Activated CD4-positive, alpha-beta T cell treated with anti-CD3 and anti-CD28 coated beads, Interleukin-2, amount 10 ng/mL, durations not matched to agents 24 days and 14 days (primary cell): ENCODE measurements around the gene TMEM179. TPM values are rescaled to one million over a fixed set of nuclear protein-coding genes. Genes with fewer than 3 reads are reported as not detected.

Experiments used
- DNase-seq: peaks from one replicate; pipeline ENCODE4 v3.0.0; 2022
- H3K27ac Mint-ChIP-seq: one replicate; pipeline ENCODE4 v1.8.0; 2022; ENCODE audit warnings: mild to moderate bottlenecking, mixed read lengths
- H3K27me3 Mint-ChIP-seq: one replicate; pipeline ENCODE4 v1.8.0; 2022; ENCODE audit warnings: mixed read lengths
- H3K36me3 Mint-ChIP-seq: one replicate; pipeline ENCODE4 v1.8.0; 2022; ENCODE audit warnings: low read depth, mild to moderate bottlenecking, mixed read lengths
- H3K4me1 Mint-ChIP-seq: one replicate; pipeline ENCODE4 v1.8.0; 2021; ENCODE audit warnings: mixed read lengths
- H3K4me3 Mint-ChIP-seq: one replicate; pipeline ENCODE4 v1.8.0; 2022; ENCODE audit warnings: mild to moderate bottlenecking, moderate library complexity, mixed read lengths
- H3K9me3 Mint-ChIP-seq: one replicate; pipeline ENCODE4 v1.8.0; 2021; ENCODE audit warnings: mixed read lengths
- intact Hi-C: fragments of 100-400 bp; cut with micrococcal nuclease; formaldehyde crosslinking; loops from one replicate; pipeline ENCODE4 v1.15.1; 2023
- total RNA-seq: library from RNA; stranded (reverse); gene quantifications from 2 replicates; pipeline ENCODE4 v1.2.3, GENCODE V29; 2022

Gene TMEM179
- total RNA-seq, 1 donor from 2014 or later: 0.28 TPM

DNA sequence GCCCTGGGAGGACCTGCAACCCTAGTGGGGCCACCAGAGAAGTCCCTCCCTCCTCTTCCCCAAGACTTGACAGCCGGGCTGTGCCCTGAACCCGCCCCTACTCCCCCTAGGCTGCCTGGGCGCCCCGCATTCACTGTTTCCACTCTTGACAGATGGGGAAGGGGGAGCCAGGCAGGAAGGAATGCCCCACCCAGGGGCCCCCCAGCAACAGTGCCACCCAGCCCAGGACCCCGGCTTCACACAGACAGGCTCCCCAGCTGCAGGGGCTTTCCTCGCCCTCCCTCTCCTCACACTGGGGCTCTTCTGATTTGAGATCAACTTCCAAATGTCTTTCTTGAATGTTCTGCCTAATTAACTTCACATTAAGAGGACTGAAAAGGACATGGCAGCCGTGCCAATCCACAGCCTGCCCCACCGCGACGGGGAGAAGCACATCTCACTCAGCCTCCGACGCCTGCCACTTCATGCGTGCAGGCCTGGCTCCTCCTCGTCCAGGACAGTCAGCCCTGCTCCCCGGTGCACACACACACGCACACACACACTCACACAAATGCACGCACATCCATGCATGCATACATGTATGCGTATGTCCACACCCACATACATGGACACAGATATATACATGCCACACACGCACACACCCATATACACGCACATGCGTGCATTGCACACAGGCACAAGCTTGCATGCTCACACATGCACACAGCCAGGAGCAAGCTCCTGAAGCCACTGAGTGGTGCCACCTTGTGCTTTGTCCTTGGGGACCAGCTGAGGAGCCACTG lies 44.6 kb downstream of the TMEM179 start:
- no peak overlapping the region for H3K27ac Mint-ChIP-seq
- H3K4me3 Mint-ChIP-seq: no peak overlapping the region
- no peak for DNase-seq
- intact Hi-C loops: loop anchor here (5.0 kb wide), 1 partner anchor 423 kb away; the partner anchor contains the start of gene KIF26A
- no peaks in the 10 kb centered on the region for H3K4me1 Mint-ChIP-seq
- no peaks in the 10 kb centered on the region for H3K9me3 Mint-ChIP-seq
- H3K36me3 Mint-ChIP-seq: no peaks in the 10 kb centered on the region
- peaks cover 2% of the 10 kb centered on the region for H3K27me3 Mint-ChIP-seq

DNA sequence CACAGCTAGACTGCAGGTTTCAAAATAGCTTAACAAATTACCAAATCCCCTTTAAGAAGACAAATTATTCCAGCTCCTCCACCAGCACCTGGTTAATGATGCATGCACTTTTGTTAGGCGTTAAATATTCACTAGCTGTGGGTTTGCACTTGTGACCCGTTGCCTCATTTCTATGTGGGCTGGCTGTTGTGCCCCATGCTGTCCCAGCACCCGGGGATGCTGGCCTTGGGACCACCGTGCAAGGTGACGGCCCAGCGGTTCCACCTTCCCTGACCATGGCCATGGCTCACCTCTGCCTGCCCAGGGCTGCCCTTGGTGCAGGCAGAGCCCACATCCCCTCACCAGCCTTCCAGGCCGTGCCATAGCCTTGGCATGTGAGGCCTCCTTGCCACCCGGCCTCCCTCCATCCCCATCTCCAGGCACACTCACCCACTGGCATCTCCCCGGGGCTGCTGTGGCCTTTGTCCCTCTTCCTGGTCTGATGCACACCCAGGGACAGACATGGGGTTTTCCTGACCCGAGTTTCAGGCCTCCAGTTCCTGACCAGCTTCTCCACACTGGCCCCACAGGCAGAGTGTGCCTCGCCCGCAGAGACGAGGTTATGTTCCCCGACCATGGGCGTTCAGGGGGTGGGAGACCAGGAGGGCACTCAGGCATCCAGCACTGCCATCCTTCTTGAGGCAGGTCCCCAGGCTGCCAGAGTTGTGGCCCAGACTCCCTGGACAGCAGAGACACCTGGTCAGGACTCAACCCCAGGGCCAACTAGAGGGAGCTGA lies 45.4 kb downstream of the TMEM179 start:
- DNase-seq: no peak
- Mint-ChIP-seq H3K4me1 (no peaks in the 10 kb centered on the region), H3K36me3 (no peaks in the 10 kb centered on the region), H3K27ac (no peak overlapping the region), H3K4me3 (no peak overlapping the region), H3K27me3 (no peaks in the 10 kb centered on the region), H3K9me3 (no peaks in the 10 kb centered on the region)
- intact Hi-C loops: no loop called here

DNA sequence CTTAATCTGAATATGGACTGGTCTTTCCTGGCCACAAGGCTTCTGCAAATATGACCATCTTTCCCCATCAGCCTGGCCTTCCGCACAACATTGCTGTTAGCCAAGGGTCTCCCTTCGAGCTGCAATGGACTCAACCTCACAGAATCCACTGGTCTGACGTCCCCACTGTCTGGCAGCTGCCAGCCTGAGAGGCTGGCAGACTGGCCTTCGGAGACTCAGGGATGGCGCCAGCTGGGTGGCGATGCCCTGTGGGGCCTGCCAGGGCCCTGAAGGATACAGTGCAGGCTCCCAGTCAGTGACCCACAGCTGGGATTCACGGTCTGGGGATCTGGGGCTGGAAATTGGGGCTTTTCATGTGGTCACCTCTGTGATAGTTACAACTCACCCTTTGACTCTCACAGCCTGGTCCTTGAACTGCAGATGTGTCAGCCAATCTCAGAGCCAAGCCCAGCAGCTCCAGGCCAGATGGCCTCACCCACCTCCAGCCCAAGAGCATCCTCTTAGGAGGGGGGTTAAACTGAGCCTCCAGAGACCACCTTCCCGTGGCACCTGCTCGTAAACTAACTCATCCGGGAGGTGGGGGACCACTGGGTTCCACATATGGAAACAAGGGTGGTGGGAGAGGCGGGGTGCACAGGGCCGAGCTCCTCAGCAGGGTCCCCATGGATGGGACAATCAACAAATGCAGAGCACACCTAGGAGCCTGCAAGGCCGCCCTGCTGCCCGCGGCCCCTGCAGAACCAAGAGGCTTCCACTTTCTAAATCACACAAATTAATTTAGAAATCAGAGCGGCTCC lies 46.1 kb downstream of the TMEM179 start:
- Mint-ChIP-seq H3K27me3 (no peaks in the 10 kb centered on the region), H3K27ac (no peak overlapping the region)

DNA sequence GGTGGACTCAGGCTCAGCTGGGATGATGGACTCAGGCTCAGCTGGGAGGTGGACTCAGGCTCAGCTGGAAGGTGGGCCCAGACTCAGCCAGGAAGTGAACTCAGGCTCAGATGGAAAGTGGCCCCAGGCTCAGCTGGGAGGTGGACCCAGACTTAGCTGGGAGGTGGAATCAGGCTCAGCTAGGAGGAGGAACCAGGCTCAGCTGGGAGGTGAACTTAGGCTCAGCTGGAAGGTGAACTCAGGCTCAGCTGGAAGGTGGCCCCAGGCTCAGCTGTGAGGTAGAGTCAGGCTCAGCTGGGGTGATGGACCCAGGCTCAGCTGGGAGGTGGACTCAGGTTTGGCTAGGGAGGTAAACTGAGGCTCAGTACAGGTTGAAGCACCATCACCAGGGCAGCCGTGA lies 46.8 kb downstream of the TMEM179 start:
- Mint-ChIP-seq H3K27ac (no peak overlapping the region), H3K9me3 (no peaks in the 10 kb centered on the region), H3K4me3 (no peak overlapping the region), H3K27me3 (no peaks in the 10 kb centered on the region), H3K36me3 (no peaks in the 10 kb centered on the region), H3K4me1 (no peaks in the 10 kb centered on the region)
- no peak for DNase-seq
- intact Hi-C loops: no loop called here

More for the DNA sequence above, 46.1 kb downstream of the TMEM179 start:
- Mint-ChIP-seq H3K9me3 (no peaks in the 10 kb centered on the region), H3K36me3 (no peaks in the 10 kb centered on the region), H3K4me1 (no peaks in the 10 kb centered on the region), H3K4me3 (no peak overlapping the region)
- no peak for DNase-seq
- intact Hi-C loops: no loop called here

DNA sequence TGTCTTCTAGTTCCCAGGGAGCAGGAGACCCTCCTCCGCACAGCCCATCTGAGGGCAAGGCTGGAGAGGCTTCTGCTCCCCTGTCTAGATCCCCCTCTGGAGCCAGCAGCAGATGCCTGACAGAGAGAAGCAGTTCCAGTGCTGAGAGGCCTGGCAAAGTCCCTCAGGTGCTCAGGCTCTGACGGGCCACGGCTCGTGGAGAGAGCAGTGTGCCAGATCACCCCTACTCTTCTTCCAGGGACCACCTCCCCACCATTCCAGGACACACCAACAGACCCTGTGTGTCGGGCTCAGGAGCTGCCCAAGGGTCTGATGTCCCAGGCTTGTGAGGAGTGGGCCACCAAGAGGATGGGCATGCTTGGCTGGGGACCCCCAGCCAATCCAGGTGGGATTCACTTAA lies 47.5 kb downstream of the TMEM179 start:
- no peak for DNase-seq
- Mint-ChIP-seq H3K27ac (no peak overlapping the region), H3K4me3 (no peak overlapping the region), H3K4me1 (no peaks in the 10 kb centered on the region), H3K27me3 (no peaks in the 10 kb centered on the region), H3K9me3 (no peaks in the 10 kb centered on the region), H3K36me3 (no peaks in the 10 kb centered on the region)
- intact Hi-C loops: no loop called here

DNA sequence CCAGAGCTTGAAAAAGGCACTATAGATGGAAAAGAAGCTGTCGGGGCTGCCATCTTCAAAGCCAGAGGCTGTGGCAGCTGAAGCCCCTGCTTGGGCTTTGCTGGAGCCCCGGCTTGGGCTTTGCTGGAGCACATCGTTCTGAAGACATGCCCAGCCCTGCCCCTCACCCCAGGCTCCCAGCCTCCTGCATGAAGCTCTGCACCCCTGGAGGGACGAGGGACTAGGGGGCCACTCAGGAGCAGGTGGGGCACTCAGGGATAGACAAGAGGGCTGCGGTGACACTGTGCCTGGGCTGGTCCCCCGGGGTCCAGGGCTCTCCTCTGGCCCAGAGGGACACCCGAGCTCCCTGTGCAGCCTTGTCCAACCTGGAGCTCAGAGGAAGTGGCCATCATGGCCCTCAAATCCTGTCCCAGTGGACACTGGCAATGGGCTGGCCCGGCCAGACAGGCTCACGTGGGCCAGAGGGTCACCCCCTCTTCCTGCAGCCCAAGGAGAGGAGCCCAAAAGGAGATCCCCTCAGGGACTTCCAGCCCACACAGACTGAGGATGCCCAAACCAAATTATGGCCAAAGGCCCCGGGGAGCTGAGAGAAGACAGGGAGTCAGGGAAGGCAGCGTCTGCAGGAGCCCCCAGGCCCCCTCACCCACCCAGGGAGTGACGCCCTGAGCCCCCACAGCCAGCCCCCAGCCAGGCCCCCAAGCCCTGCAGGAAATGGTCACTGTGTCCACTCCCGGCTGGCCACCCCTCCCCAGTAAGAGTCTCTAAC lies 48.1 kb downstream of the TMEM179 start:
- no peak overlapping the region for H3K27ac Mint-ChIP-seq
- no peaks in the 10 kb centered on the region for H3K9me3 Mint-ChIP-seq
- H3K4me1 Mint-ChIP-seq: no peaks in the 10 kb centered on the region
- H3K27me3 Mint-ChIP-seq: no peaks in the 10 kb centered on the region
- intact Hi-C loops: no loop called here
- no peaks in the 10 kb centered on the region for H3K36me3 Mint-ChIP-seq
- no peak overlapping the region for H3K4me3 Mint-ChIP-seq
- DNase-seq: no peak

DNA sequence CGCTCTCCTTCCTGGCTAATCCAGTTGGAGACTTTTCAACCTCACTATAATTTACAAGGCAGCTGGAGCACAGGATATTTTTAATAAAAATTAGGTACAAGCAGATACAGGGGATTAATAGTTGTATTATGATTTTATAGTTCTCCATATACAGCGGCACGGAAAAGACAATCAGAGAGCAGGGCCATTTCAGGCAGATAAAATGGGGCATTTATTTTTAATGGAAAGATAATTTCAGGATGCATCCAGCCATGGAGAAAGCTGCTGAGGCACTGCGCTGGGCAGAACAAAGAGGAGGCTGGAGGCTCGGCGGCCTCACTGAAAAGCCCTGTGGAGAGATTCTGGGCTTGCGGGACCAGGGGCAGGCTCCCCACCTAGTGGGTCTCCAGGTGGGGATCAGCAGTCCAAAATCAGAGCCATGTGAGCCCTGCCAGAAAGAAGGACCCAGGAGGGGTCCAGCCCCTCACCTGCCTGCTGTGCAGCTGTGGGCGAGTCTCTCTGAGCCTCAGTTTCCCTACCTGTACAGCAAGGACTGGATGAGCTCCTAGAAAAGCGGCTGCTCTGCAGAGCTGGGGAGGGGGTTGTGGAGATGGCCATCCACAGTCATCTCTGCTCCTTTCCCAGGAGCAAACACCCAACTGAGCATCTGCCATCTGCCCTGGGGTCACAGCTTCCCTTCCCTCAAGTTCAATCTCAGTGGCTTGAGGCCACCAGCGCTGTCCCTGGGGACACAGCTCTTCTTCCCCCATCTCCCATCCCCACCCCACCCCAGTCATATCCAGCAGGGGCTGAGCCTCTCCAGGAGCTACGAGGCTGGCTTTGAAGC lies 48.9 kb downstream of the TMEM179 start:
- no peaks in the 10 kb centered on the region for H3K36me3 Mint-ChIP-seq
- H3K27me3 Mint-ChIP-seq: no peaks in the 10 kb centered on the region
- H3K4me1 Mint-ChIP-seq: no peaks in the 10 kb centered on the region
- H3K27ac Mint-ChIP-seq: no peak overlapping the region
- intact Hi-C loops: no loop called here
- no peaks in the 10 kb centered on the region for H3K9me3 Mint-ChIP-seq
- H3K4me3 Mint-ChIP-seq: no peak overlapping the region
- no peak for DNase-seq

DNA sequence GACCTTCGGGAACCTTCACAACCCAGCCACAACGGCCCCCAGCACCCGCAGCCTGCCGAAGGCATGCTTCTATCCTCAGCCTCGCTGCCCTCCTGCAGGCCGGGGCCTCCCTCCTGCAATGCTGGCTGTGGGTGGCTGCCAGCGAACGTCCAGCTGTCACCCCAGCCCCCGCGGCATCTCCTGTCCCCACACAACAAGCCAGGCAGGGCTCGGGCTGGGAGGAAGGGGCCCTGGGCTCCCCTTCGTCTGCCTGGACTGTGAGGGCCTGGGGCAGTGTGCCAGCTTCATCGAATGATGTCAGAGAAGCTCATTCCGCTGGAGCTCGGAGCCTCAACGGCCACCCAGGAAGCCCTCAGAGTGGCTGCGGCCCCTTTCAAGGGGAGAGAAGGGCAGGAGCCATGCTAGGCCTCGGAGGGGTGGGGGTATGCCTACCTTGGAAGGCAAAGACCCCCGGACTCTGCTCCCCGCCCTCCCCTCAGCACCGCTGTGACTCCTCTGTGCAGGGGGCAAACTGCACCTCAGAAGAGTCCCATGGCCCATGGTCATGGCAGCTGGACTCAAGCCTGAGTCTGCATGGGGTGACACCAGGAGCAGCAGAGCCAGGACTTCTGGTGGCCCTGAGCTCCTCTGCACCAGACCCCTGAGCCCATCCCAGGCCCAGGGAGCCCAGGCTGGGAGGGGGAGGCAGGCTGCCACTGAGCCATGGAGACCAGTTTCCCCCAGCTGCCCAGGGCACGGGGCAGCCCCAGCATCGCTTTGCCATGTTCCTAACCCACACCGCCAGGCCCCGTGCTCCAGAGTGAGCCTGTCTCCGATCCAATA lies 49.8 kb downstream of the TMEM179 start:
- Mint-ChIP-seq H3K9me3 (no peaks in the 10 kb centered on the region), H3K27me3 (no peaks in the 10 kb centered on the region), H3K4me1 (no peaks in the 10 kb centered on the region), H3K36me3 (no peaks in the 10 kb centered on the region), H3K27ac (no peak overlapping the region), H3K4me3 (no peak overlapping the region)
- intact Hi-C loops: no loop called here
- no peak for DNase-seq

DNA sequence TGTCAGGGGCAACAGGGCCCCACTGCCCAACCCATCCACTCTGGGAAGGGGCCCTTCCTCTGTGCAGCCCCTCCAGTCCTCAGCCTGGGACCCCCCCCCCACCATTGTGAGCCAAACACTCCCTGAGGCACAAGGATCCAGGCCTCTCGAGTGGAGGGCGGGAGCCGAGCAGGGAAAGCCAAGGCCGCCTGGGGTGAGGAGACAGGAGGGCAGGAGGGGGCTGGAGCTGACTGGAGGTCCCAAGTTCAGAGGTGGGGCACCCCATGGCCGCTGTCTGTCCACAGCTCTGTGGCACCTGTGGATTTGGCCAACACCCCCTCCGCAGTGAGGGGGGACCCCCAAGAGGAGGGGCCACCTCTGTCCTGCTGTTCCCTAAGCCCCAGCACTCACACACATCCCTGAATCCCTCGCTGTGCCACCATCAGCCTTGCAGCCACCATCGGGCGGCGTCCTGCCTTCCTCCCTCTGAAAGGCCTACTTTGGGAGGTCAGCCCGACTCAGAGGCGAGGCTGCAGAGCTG lies 50.4 kb downstream of the TMEM179 start:
- intact Hi-C loops: no loop called here
- Mint-ChIP-seq H3K9me3 (no peaks in the 10 kb centered on the region), H3K4me1 (no peaks in the 10 kb centered on the region), H3K27ac (no peak overlapping the region), H3K27me3 (no peaks in the 10 kb centered on the region), H3K4me3 (no peak overlapping the region), H3K36me3 (no peaks in the 10 kb centered on the region)
- DNase-seq: no peak

DNA sequence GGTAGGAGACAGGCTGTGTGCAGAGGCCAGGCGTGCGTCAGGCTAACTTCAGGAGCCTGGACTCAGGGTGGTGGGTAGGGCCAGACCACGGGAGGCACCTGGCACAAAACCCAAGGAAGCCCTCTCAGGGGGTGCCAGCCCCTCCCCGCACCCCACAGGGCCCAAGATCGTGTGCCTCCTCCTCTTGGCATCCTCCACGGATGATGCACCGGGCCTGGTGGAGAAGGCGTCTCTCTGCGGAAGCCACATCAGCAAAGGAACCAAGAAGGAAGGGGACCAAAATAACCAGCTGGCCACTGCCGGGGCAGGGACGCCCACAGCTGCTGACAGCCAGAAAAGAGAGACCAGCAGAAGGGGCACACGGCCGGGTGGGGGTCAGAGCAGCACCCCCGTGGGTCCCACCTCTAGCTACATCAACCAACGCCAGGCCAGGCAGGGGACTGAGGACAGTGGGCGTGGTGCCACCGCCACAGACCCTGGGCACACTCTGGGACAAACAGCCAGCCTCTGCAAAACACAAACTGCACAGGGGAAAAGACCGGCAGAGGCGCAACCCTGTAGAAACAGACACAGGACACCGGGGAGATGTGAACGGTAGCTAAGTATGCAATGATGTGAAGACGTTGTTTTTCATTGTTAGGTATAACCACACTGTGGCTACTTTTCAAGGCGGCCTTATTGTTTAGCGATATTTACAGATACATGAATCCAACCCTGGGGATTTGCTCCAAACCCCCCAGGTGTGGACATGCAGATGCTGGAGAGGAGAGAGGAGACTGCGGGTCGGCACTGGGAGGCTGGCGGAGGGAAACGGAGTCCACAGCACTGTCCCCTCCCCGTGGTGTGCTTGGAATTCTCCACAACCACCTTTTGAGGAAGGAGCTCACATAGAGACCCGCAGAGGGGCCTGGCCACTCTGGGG lies 51.1 kb downstream of the TMEM179 start:
- Mint-ChIP-seq H3K9me3 (no peaks in the 10 kb centered on the region), H3K36me3 (no peaks in the 10 kb centered on the region), H3K4me1 (no peaks in the 10 kb centered on the region), H3K27ac (no peak overlapping the region), H3K27me3 (no peaks in the 10 kb centered on the region), H3K4me3 (no peak overlapping the region)
- no peak for DNase-seq
- intact Hi-C loops: no loop called here

DNA sequence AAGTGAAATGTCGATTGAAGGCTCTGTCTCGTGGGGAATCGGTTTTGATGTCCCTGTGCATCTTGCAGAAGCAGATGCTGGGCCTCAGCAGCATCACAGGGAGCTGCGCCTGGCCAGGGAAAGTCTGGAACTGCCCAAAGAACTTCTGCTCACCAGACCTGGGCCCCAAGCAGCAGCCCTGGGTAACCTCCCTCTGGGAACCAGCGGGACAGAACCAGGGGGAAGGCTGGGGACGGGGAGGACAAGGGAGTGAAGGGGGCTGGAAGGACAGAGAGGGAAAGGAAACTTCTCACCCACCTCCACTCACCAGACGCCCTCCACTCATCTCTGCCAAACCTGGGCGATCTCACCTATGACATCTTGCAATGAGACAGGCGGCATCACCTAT lies 51.8 kb downstream of the TMEM179 start:
- intact Hi-C loops: no loop called here

More for the DNA sequence above, 51.8 kb downstream of the TMEM179 start:
- no peak overlapping the region for H3K4me3 Mint-ChIP-seq
- H3K27ac Mint-ChIP-seq: no peak overlapping the region
- H3K4me1 Mint-ChIP-seq: no peaks in the 10 kb centered on the region
- DNase-seq: no peak
- H3K9me3 Mint-ChIP-seq: no peaks in the 10 kb centered on the region
- H3K36me3 Mint-ChIP-seq: no peaks in the 10 kb centered on the region
- H3K27me3 Mint-ChIP-seq: no peaks in the 10 kb centered on the region
